HPDE6-E6E7 (cell line): Measurements from ENCODE around the gene ZBTB7B.
A peak's percentile ranks its signal among the peaks of the same experiment; 100 is the strongest.

Source experiments
- DNase-seq: peaks from one replicate; pipeline ENCODE4 v3.0.0; 2011; ENCODE audit warnings: missing footprints; ENCODE audit errors: extremely low spot score

Gene ZBTB7B

DNA sequence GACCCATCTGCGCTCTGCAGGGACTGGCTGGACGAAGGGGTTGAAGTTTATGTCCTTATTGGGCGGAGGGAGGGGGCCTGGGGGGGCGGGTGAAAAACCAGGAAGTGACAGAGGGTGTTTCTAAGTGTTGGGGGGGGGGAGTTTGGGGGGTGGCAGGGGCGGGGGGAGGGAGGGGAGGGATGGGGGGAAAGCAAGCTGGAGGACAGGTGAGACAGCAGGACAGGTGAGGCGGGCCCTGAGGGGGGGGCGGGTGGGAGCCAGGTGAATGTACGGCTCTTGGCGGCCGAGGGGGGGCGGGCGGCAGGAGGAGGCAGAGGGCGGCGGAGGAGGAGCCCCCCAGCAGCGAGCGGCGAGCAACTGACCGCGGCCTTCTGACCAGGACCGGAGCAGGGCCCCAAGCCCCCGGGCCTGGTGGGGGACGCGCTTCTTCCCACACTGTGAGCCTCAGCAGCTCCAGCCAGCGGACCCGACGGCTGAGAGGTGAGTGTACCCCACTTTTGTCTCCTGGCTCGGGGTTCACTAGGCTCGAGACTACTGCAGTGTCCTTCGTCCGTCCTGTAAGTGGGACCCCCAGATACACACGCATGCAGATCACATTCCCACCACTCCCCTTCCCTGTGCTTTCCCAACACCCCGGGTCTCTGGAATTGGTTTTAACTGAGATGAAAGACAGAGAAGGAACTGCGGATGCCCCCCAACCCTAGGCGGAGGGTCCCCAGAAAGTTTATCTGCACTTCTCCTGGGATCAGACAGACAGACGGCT lies at the start of gene ZBTB7B:
Gene ZBTB7B (plus strand): TSS at position 339 of the 763 bp plus-strand sequence. CDS start 11,859 bp downstream, outside the sequence.
- DNase-seq: peak; percentile 60

DNA sequence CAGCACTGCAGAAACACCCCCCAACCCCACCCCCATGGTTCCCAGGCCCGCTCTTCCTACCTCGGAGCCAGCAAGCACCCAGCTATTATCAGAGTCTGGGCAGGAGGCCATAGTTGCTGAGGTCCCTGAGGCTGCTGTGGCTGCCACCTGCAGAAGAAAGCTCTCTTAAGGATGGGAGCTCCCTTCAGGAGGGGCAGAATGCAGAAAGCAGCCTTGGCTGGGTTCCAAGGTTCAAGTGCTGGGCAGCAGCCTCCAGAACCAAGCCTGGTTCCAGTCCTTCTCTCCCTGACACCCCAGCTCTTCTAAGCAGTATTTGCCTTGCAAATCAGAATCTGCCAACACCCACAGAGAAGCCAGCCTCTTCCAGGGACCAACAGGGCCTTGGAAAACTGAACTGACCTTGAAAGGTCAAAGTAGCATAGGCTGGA lies 49.0 kb upstream of the ZBTB7B start:
- no peak for DNase-seq

DNA sequence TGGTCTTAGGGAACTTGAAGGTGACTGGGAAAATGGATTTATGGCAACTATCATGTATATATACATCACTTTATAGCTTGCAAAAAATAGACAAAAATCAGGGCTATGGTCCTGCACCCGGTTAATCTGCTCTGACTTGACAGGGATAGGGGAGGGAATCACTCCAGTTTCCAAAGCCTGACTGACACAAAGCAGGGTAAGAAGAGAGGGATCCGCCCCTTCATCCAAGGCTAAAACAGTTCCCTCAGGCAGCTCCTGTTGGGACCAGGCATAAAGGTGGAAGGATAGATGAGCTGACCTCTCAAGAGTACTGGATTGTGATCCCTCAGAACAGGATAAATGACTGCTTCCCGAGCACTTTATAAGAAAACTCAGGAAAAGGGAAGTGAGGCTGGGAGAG lies 48.1 kb upstream of the ZBTB7B start:
- DNase-seq: no peak

DNA sequence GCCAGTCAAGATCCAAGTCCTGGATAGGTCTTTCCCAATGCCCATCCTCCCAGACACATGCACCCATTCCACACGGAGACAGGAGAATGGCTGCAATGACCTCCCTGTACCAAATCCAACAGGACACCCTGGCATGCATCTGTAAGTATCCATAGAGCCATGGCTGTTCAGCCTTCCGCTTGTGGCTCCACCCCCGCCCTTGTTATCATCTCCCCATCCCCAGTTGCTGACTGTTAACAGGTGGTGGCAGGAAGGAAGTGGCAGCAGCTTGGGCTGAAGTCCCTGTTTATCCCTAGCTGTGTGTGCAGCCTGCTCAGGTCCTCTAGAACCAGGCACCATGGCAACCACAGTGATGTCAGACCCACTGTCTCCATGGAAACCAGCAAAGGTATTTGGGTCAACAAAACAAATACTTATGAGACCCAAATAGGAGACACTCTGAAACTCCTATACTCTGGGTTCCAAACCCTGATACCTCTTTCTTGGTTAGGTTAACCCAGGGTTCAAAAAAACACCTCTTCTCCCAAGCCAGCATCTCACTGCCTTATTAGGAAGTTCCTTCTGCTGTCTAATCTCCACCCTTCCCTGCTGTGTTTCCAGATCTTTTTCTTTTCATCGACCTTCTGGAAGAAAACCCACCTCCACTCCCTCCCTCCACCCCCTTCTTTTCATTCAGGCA lies 47.4 kb upstream of the ZBTB7B start:
- DNase-seq: no peak

DNA sequence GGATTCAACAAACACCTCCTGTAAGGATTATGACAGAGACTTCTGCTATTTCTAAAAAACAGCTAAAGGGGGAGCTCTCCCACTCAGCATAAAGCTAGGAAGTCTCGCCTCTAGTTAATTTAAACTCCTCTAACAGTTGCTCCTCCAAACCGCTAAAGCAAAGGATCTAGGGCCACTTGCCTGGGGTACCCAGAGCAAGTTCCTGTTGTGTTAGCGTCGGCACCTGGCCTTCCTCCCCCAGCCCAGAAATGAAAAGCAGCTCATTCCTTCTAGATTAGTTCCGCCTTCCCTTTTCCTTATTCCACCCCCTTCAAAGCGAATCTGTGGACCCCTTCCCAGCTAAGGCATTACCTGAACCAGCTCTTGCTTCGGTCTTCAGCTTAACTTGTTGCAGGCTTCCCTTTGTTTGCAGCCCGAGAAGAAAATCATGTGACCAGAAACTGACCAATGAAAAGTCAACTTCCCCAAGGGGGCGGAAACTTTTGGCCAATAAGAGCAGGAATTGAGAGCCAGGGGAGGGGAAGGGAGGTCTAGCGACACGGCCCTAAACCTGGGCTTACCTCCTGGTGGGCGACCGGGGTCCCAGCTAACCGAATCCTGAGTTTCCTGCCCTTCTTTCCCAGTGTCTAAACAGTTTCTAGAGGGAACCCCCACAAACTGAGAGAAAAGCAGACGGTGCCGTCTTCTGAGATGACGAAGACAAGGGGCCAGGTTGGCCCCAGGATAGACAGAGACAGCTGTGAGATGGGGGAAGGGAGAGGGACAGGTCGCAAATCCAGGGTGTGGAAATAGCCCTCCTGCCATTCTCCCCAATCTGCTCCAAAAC lies 46.7 kb upstream of the ZBTB7B start, which contains the start of gene PBXIP1:
Gene PBXIP1 (minus strand): TSS at position 382 of the 826 bp plus-strand sequence. CDS start 2,378 bp downstream, outside the sequence.
- DNase-seq: peak; percentile 95

DNA sequence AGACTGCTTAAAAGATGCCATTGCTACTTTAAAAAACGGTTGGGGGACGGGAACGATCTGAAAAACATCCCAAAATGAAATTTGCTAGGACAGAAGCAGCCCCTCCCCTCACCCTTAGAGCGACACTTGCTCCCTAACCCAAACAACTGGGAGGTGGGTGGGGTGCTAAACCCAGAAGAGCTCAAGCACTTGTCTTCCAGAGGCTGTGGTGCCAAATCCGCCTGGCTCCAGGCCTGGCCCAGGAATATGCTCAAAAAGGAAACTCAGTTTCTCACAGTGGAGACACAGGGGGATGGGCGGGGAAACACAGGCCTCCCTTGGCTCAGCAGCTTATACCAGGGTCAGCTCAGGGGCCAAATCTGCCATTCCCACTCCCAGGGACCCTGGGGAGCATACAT lies 46.1 kb upstream of the ZBTB7B start:
- DNase-seq: no peak

DNA sequence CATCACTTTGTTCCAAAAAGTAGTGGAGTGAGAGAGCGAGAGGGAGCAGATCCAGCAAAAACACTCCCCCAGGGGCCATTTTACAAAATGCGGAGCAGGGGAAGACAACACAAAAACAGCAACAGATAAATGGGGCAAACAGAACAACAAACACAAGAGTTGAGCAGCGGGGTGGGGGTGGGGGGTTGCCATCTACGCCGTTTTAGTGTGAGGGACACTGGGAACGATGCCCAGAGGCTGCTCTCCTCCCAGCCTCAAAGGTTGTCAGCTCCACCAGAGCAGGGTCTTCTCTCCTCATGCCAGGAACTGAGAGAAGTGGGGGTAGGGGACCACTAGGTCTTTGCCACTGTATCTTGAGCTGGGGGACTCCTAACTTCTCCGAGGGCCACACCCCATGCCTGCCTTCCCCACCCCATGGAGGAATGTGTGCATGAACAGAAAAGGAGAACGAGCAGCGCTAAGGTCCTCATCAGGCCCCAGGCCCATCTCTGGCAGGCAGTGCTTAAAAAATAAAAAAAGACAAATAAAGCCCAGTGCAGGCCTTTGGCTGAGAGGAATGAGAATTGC lies 45.4 kb upstream of the ZBTB7B start:
- DNase-seq: no peak

DNA sequence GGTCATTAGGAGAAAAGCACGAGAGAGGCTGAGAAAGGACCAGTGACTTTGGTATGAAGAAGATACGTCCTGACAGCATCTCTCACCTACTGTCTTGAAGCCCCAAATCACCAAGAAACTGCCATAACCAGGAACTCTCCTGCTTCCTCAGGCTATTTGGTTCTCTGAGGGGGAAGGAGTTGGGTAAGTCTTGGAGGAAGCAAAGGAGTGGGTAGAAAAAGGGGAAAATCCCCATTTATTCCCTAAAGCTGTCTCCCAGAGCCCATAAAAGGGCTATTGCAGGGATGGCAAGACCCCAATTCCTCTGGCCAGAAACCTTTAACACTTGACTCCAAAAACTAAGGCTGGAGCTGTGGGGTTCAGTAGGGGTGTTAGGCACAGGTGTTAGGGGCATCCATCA lies 44.6 kb upstream of the ZBTB7B start:
- no peak for DNase-seq

DNA sequence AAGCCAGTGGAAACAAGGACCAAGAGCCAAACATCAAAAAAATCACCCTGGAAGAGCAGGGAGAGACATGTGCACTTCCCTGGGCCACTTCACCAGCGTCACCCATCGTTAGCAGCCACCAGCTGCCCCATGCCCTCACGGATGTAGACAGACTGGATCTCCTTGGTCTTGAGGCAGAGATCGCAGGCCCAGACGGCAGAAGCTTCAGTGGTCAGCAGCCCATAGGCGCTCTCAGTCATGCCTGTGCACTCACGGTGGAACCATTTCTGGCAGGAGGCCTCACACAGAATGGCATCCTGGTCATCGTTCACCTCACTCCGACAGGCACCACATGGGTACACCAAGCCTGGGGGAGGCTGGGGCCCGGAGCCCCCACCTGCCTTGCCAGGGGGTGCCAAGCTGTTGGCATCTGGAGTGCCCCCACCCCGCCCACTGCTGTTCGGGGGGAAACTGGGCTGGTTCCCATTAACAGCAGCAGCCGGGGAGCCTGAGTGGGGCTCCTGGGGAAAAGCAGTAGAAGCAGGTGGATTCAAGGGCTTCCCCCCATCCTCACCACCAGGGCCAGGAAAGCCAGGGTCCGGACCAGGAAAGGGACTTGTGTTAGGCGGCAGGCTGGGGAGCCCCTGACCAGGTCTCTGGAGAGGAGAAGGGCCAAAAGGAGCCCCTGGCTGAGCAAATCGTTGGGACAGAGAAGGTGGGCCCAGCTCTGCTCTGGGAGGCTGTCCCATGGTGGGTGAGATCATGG lies 43.7 kb upstream of the ZBTB7B start:
- no peak for DNase-seq

DNA sequence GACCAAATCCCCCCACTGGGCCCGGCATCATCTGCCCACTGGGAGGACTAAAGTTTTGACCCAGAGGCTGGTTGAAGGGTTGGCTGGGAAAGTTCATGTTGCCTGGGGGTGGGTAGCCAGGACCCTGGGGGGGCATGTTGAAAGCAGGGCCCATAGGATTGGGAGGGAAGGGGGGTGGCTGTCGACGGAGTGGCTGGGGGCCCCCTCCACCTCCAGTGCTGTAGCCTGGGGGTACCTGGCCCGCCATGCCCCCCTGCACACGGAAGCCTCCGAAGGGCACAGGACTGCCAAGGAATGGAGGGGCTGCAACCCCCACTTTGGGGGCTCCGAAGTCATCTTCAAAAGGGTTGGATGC lies 43.2 kb upstream of the ZBTB7B start:
- DNase-seq: no peak

DNA sequence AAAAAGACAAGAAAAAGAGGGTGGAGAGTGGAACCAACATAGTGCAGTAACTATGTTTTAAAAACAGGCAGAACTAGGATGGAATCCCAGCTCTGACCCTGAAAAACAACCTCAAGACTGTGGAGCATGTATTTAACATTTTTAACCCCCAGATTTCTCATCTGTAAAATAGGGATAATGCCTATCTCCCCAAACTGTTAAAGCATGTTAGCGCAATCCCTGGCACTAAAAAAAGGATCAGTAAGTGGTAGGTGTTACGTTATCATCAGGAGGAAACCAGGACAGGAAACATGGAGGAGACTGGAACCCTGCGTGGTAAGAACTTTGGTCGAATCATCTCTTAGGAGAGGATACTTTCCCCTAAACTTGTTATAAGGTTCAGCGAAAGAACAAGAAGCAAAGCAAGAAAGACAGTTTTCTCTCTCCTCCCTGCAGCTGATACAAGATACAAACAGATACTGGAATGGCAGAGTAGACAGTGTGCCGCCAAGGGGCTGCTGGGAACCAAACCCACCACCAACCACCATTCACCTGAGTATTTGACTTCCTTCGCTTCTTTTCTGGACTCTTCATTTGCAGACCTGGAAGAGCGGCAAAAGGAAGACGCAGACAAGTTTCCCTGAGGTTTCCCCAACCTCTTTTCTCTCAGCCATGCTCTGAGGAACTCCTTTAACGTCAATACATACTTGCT lies 42.0 kb upstream of the ZBTB7B start:
- DNase-seq: no peak

DNA sequence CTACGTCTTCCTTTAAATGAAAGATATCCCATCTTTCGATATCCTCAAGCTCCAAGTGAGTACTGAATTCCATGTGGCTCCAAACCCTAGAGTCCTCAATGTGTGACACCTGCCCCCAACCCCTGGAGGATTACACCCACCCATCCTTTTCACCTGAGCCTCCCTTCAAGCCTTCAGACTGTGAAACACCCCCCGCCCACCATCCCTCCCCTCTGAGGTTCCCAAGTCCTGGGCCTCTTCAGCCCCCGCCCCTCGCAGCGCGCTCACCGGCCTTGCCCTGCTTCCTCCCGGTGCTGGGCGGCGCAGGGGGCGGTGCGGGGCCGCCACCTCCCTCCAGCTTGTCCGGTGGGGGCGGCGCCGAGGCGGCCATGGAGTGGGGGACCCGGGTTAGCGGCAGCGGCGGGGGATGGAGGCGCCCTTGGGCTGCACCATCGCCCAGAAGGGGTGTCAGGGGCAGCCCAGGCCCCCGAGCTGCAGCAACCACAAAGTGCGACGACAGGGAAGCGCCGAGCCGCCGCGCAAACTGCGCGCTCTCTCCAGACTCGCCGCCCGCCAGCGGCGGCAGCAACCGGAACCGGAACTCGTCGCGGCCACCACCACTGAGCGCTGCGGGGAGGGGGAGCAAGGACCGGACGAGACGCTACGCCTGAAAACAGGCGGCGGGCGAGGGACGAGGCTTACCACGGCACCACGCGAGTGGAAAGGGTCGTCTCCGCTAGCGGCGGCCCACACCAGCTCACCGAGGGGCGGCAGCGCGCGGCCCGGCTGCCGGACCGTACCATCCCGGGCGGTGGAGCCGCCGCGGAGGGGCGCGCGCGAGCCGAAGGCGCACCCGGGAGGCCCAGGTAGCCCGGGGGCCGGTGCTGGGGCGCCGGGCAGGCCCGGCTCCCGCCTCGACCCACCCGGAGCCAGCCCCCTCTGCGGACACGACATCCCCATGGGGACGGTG lies 41.1 kb upstream of the ZBTB7B start, which contains the start of gene PYGO2:
Gene PYGO2 (minus strand): TSS at position 576 of the 949 bp plus-strand sequence. CDS start 206 bp downstream, at position 370.
- DNase-seq: peak; percentile 79

DNA sequence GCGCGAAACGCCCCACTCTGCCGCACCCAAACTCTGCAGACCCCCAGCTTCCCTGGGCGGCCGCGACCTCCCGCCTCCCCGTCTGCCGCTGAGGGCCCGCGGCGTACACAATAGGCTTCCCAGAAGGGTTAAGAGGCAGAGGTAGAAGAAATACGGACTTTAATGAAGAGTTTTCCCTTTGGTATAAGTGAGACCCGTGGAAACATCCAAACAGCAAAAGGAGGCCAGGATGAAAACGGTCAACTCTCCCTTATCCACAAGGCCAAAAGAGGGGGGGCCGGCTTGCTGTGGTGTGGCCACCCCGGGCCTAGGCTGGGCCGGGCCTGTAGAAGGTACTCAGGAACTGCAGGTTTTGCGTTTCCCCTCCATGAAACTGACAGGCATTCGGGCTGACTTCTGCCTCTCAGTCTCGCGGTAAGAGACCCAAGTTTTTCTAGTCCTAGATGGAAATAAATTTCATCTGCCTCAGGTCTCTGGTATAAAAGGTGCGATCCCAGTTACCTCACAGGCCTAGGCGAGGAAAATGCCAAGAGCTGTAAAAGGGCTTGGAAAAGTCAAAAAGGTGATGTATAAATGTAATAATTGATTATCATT lies 40.3 kb upstream of the ZBTB7B start:
- no peak for DNase-seq

DNA sequence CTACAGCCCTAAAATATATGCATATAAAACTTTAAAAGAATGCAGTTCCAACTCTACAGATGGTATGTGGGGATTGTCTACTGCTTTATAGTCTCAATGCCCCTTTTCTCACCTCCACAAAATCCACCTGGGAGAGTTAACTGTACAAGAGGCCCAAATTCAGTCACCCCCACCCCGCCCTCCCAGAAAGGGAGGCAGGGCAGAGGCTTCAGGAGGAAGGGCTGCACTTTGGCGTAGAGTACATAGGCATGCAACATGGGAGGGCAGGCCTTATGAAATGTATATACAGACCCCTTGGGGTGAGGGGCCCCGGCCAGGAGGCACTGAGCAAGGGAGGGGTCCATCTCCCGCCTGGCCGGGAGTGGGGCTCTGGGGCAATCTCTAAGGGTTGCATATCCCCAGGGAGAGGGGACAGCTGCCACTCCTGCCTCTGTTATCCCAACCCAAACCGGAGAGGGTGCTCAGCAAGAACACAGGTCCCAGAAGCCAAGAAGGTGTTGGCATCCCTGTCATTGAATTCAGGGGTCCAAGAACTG lies 39.7 kb upstream of the ZBTB7B start:
- DNase-seq: no peak

DNA sequence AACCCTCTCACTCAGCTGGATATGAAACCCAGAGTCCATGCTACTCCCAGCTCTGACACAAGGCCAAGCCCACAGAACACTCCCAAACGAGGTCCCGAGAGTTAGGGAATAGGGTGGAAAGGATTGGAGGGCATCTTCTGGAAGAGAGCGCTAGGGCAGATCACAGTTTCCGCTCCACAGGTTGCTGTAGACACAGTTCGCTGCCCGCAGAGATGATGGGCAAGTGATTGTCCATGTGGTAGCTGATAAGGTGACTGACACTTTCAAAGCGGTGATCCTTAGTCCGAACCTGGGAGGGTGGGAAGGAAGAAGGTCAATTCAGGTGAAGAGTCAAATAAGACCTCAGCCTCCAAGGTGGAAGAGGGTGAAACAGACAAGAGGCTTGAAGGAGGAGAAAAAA lies 39.0 kb upstream of the ZBTB7B start:
- DNase-seq: no peak

DNA sequence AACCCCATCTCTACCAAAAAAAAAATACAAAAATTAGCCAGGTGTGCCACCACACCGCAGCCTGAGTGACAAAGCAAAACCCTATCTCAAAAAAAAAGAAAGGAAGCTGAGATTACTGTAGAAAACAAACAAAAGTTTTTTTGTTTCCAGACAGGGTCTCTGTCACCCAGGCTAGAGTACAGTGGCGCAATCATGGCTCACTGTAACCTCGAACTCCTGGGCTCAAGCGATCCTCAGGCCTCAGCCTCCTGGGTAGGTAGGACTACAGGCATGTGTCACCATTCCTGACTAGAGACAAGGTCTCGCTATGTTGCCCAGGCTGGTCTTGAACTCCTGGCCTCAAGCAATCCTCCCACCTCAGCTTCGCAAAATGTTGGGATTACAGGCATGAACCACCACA lies 38.2 kb upstream of the ZBTB7B start:
- no peak for DNase-seq

DNA sequence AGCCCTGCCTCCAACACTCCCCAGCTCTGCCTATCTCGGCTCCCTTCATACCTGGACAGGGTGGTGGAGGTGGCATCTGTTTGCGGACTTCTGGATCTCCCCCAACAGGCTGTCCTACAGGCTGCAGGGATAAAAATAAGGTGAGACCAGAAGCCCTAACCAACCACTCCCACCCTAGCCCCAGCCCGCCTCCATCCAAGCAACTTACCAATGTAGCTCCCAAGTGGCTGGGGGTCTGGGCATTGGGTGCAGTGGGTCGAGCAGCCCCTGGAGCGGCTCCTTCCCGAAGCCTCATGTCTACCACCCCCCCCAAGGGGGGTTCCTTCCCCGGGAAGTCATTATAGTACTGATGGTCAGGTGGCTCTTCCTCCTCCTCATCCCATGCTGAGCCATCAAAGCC lies 36.5 kb upstream of the ZBTB7B start:
- DNase-seq: no peak

DNA sequence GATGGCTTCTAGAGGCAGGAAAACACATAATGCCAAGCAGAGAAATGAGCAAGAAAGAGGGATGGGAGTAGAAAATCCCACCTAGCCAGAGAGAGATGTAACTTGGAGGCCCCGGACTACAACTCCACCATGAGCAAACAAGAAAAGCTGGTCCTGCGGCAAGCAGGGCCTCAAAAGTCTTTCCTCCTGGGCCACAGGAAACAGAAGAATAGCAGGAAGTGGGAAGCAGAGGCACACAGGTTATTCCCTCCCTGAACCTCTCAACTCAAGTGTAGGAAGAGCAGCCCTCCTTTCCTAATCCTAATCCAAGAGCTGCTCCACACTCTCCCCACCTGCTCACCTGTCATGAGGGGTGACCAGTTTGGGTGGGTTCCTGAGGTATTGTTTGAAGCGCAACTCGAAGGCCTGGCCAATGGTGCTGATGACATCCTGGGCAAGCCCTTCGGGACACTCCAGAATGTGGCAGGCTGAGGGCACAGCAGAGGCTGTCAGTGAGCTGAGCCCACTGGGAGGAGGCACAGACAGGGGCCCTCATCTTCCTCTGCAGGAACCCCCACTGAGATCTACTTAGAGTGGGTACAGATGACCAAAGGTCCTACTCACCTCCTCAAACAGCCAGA lies 35.2 kb upstream of the ZBTB7B start:
- no peak for DNase-seq
